Mononuclear cell (primary cell): Measurements from ENCODE around the gene RABGAP1L. TPM values are rescaled to one million over a fixed set of nuclear protein-coding genes. Genes with fewer than 3 reads are reported as not detected.
"Not testable (repeated sequence)": the region's sequence is repeated elsewhere in the genome, so short reads cannot be mapped to it uniquely, and the experiment has no call there.

Source experiments
- H3K27me3 ChIP-seq: 2 replicates; pipeline ENCODE4 v1.6.0; 2011; ENCODE audit warnings: low read length, control low read depth; ENCODE audit not compliant: insufficient read depth
- H3K4me1 ChIP-seq: 2 replicates; pipeline ENCODE4 v1.5.1; 2011; ENCODE audit warnings: mild to moderate bottlenecking, low read length, control low read depth; ENCODE audit not compliant: insufficient read depth
- H3K4me3 ChIP-seq: 2 replicates; pipeline ENCODE4 v1.5.1; 2011; ENCODE audit warnings: mild to moderate bottlenecking, low read length, moderate library complexity
- H3K9me3 ChIP-seq: 2 replicates; pipeline ENCODE4 v1.5.1; 2011; ENCODE audit warnings: low read depth, mild to moderate bottlenecking, control low read depth, low read length
- total RNA-seq: library from RNA; depleted of rRNA; stranded (reverse); fragments of >200 nt; gene quantifications from one replicate; pipeline ENCODE4 v1.2.3, GENCODE V29; 2012

Gene RABGAP1L
- total RNA-seq, 1 donor, result 98.3 TPM

DNA sequence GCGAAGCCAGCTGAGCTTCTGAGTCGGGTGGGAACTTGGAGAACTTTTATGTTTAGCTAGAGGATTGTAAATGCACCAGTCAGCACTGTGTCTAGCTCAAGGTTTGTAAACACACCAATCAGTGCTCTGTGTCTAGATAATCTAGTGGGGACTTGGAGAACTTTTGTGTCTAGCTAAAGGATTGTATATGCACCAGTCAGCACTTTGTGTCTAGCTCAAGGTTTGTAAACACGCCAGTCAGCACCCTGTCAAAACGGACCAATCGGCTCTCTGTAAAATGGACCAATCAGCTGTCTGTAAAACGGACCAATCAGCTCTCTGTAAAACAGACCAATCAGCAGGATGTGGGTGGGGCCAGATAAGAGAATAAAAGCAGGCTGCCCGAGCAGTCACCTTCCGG, 552.5 kb downstream of the RABGAP1L start:
- not testable (repeated sequence) for H3K9me3 ChIP-seq, H3K4me1 ChIP-seq, H3K27me3 ChIP-seq, H3K4me3 ChIP-seq

DNA sequence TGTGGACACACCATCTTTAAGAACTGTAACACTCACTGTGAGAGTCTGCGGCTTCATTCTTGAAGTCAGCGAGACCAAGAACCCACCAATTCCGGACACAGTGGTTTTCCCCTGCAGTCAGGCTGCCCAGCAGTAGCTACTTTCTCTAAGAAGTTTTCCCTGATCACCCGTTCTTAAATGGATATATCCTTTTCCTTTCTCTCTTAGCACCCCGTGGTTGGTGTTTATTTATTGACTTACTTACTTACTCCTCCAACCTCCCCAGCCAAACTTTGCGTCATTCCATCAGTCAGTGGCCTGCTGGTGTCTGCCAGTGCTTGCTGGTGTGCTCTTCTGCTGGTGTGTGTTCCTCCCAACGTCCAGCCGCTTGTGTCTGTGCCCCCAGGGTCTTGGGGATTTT, 553.2 kb downstream of the RABGAP1L start:
- H3K27me3 ChIP-seq, result no peaks in the 10 kb centered on the region
- no peaks in the 10 kb centered on the region for H3K9me3 ChIP-seq
- H3K4me3 ChIP-seq, result no peak overlapping the region
- no peaks in the 10 kb centered on the region for H3K4me1 ChIP-seq

DNA sequence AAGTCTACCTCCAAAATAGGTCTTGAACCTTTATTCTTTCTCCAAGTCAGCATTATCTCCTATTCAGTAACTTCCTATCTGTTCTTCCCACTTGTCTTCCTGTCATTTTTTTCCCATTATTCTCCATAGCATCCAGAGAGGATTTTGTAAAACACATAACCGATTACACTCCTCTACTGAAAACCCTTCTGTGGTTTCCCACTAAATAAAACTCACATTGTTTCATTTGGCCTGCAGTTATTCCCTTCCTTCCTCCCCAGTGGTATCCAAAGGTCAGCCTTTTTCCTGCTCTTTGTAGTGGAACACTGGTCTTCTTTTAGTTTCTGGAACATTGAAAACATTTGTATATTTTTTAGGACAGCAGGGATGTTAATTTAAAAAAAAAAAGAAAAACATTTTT, 554.5 kb downstream of the RABGAP1L start:
- H3K4me1 ChIP-seq, result no peaks in the 10 kb centered on the region
- H3K27me3 ChIP-seq, result no peaks in the 10 kb centered on the region
- no peaks in the 10 kb centered on the region for H3K9me3 ChIP-seq
- no peak overlapping the region for H3K4me3 ChIP-seq

DNA sequence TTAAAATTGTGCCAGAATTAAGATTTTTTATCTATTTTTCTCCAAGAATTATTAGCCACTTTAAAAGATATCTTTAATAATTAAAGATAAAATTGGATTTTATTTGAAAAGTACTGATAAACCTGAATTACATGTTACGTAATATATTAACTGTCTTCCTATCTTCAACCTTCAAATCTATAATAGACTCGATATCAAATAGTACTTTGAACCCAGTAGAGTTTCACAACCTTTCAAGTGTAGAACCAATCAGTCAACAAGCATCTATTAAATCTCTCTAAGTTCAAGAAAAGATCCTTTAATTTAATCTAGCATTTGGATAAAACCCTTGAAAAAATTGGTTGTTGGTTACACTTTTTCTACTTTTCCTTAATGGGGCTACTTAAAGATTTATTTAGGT, 559.9 kb downstream of the RABGAP1L start:
- H3K27me3 ChIP-seq, result no peaks in the 10 kb centered on the region
- no peaks in the 10 kb centered on the region for H3K9me3 ChIP-seq
- H3K4me1 ChIP-seq, result no peaks in the 10 kb centered on the region
- H3K4me3 ChIP-seq, result no peak overlapping the region

DNA sequence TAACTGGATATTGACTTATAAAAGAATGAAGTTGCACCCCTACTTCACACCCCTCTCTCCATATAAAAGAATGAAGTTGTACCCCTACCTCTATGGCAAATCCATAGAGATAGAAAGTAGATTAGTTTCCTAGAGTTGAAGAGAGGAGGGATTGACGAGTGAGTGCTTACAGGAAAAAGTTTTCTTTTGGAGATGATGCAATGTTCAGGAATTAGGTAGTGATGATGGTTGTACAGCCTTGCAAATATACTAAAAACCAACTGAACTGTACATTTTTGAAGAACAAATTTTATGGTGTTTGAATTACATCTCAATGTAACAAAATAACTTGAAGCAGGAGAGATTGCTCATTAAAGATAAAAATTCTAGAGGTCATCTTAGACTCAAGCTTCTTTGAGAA, 561.3 kb downstream of the RABGAP1L start:
- H3K4me3 ChIP-seq, result no peak overlapping the region
- H3K9me3 ChIP-seq, result no peaks in the 10 kb centered on the region
- no peaks in the 10 kb centered on the region for H3K27me3 ChIP-seq
- H3K4me1 ChIP-seq, result no peaks in the 10 kb centered on the region

DNA sequence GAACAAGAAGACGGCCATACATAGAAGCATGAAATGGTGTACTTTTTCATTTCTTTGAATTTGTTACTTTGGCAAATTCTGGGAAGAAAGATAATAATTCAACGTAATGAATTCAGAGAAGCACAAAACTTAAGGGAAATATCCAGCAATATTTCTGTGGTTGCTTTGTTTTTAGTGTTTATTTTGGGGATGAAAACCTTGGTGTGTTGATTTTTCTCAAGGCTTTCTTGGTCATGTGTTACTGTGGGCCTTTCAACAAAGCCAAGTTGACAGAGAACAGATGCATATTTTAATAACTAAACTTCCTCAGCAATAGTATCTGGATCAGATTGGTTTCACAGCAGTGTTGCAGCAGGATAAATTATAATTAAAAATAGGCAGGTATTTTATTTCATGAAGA, 561.9 kb downstream of the RABGAP1L start:
- no peaks in the 10 kb centered on the region for H3K27me3 ChIP-seq
- no peak overlapping the region for H3K4me3 ChIP-seq
- H3K9me3 ChIP-seq, result no peaks in the 10 kb centered on the region
- no peaks in the 10 kb centered on the region for H3K4me1 ChIP-seq

DNA sequence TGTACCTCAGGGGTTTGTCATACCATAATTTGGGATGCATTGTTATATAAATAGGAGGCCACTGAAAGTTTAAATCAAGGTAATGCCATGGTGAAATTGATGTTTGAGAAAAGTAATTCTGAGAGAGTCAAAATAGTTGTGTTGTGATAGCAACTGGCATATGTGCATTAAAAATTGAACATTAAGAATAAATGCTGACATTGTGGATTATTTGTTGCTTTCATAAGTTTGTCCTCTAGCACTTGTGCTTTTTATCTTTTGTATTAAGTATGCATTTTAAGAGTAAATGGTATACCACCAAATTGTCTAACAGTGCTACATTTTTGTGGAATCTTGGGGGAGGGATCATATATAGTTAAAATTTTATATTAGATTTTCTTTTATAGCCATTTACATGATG, 564.5 kb downstream of the RABGAP1L start:
- H3K4me3 ChIP-seq, result no peak overlapping the region
- H3K27me3 ChIP-seq, result no peaks in the 10 kb centered on the region
- no peaks in the 10 kb centered on the region for H3K9me3 ChIP-seq
- no peaks in the 10 kb centered on the region for H3K4me1 ChIP-seq

DNA sequence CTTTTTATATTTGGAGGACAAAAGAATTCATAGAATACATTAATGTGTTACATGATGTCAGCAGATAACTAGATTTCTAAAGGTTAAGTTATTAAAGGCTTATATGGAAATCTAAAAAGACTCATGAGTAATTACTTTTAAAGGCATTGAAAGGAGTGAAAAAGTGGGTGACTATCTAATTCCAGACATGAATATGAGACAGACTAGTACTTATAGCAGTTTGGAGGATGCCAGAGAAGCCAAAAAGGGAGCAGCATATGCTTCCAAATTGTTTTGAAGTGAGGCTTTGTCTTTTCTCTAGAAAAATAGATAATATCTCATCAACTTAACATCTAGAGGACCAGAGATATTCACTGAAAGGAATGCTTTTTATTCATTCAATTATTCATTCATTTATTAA, 564.9 kb downstream of the RABGAP1L start:
- Histone ChIP-seq H3K4me3 (no peak overlapping the region), H3K4me1 (no peaks in the 10 kb centered on the region), H3K9me3 (no peaks in the 10 kb centered on the region), H3K27me3 (no peaks in the 10 kb centered on the region)

DNA sequence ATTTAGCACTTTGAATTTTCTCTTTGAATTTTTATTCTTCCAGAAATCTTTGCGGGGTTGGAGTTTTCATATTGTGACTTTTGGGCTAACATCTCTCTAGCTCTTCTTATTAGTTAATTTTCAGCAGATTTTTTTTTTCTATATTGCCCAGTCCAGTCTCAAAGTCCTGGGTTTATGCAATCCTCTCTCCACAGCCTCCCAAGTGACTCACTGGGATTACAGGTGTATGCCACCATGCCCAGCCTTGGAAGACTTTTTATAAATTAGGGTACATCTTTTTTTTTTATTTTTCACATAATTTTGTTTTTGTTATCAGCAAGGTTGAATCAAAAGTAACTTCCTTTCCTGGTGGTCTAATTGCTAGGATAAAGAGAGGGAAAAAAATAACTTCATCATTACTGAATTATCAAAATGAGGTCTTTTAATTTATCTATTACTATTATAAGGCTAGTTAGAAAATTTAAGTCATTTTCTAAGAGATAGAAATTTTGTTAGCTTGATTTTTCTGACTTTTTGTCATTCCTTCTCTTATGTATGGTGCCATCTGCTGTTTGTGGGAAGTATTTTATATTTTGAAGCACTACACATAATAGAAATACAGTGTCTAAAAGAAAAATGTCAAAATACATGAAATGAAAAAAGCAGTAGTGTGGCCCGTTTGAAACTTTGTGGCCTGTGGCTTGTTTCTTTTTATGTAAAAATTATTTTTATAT, 567.0 kb downstream of the RABGAP1L start:
- H3K9me3 ChIP-seq, result no peaks in the 10 kb centered on the region
- H3K4me3 ChIP-seq, result no peak overlapping the region

DNA sequence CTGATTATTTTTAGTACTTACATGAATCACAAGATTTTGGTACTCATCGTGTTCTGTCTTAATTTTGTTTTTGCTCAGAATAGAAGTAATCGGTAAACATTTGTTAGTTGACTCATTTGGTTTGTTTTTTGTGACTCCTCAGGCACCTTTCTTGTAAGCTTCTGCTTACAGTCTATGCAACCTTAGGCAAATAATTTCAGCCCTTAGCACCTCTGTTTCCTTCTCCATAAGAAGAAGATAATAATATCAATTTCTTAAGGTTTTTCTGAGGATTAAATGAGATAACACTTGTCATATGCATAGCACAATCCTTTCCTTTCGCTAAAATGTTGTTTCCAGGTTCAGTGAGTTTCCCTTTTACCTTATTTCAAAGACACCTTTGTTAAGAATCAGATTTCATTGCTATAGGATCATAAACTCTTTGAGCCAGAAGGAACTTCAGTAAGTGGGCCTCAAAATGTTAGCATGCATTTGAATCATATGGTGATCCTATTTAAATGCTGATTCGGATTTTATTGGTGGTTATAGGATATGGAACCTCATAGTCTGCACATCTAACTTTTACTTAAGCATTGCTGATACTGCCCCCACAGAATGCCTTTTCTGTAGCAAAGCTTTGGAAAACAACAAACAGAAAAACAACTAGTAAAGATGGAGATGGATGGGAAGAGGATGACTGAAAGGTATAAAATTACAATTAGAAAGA, 567.7 kb downstream of the RABGAP1L start:
- H3K4me1 ChIP-seq, result no peaks in the 10 kb centered on the region
- H3K4me3 ChIP-seq, result no peak overlapping the region
- no peaks in the 10 kb centered on the region for H3K9me3 ChIP-seq
- no peaks in the 10 kb centered on the region for H3K27me3 ChIP-seq

More for the DNA sequence above, 567.0 kb downstream of the RABGAP1L start:
- no peaks in the 10 kb centered on the region for H3K4me1 ChIP-seq
- no peaks in the 10 kb centered on the region for H3K27me3 ChIP-seq

DNA sequence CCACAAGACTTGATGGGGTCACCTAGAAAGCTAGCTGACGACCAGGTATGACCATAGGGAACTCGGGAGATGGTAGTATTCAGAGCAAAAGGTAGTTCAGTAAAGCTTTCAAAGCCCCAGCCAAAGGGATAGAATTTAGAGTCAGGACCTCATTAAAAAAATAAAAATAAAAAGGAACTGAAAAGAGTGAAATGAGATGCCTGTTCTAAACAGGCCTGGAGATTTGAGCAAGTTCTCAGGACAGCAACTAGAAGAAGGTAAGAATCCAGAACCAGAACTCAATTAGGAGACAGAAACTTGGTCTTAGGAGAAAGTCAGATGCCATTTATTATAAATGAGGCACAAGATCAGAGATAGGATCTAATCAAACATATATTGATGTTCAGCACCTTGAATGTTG, 575.0 kb downstream of the RABGAP1L start:
- Histone ChIP-seq H3K4me3 (no peak overlapping the region), H3K27me3 (no peaks in the 10 kb centered on the region), H3K4me1 (no peaks in the 10 kb centered on the region), H3K9me3 (no peaks in the 10 kb centered on the region)

DNA sequence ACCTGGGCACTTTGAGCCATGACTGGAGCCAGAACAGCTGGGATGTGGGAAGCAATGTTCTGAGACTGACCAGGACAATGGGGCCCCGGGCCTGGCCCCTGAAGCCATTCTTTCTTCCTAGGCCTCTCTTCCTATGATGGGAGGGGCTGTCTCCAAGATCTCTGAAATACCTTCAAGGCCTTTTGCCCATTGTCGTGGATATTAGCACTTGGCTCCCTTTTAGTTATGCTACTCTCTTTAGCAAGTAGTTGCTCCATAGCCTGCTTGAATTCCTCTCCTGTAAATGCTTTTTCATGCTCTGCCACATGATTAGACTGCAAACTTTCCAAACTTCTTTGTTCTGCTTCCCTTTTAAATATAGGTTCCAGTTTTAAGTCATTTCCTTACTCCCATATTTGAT, 577.5 kb downstream of the RABGAP1L start:
- Histone ChIP-seq H3K9me3 (no peaks in the 10 kb centered on the region), H3K27me3 (no peaks in the 10 kb centered on the region), H3K4me3 (no peak overlapping the region), H3K4me1 (peaks cover 15% of the 10 kb centered on the region)

DNA sequence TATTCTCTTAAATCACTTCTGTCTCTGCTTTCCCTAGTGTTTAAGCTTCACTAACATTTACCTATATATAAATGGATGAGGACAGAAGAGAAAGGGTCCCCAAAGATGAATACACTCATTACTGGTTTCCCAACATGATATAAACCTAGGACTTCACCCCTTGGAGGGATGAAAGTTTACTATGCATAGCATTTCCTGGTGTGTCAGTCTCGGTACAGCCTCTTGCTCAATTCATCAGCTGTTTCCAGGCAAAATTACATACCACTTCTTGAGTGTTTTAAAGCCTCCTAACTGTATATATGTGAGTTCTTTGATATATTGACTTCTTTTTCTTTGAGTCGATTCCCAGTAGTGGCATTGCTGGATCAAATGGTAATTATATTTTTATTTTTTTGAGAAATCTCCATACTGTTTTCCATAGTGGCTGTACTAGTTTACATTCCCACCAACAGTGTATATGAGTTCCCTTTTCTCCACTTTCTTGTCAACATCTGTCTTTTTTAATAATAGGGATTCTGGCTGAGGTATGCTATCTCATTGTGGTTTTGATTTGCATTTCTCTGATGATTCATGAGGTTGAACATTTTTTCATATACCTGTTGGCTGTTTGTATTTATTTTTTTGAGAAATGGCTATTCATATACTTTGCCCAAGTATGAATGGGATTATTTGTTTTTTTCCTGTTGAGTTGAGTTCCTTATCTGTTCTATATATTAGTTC, 581.1 kb downstream of the RABGAP1L start:
- Histone ChIP-seq H3K27me3 (no peaks in the 10 kb centered on the region), H3K4me1 (peaks cover 21% of the 10 kb centered on the region), H3K9me3 (no peaks in the 10 kb centered on the region), H3K4me3 (no peak overlapping the region)

DNA sequence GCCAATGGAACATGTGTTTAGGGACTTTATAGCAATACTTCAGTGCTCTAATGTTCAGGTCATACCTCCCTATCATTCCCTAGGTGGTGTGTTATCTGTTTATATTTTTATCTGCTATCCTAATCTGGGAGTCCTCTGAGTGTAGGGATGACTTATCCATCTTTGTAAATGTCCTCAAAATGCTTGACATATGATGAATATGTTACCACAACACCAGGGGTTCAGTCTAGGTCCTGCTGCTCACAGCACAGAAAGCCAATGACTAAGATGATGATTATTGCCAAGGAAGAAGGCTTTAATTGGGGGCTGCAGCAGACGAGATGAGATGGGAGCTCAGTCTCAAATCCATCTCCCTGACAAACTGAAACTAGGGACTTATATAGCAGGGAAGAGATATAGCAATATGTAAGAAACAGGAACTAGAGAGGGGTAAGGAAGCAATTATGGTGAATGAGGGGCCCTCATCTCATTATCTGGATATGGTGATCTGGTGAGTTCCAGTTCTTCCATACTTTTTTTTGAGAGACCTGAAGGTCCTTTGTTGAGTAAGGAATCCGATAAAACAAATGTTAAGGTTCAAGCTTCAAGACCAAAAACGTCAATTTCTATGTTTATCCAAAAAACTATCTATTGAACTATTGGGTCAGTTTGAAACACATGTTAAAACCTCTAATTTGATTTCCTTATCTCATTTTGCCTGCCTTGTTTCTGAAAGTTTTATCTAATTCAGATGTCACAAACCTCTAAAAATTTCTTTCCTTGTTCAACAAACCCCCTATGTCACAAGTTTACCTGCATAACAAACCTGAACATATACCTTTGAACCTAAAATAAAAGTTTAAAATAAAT, 583.7 kb downstream of the RABGAP1L start:
- Histone ChIP-seq H3K4me3 (no peak overlapping the region), H3K9me3 (no peaks in the 10 kb centered on the region), H3K27me3 (no peaks in the 10 kb centered on the region), H3K4me1 (peaks cover 21% of the 10 kb centered on the region)
